CD4-positive, alpha-beta T cell (primary cell): Measurements from ENCODE around the gene RPGRIP1. TPM values are rescaled to one million over a fixed set of nuclear protein-coding genes. Genes with fewer than 3 reads are reported as not detected.
"Not testable (repeated sequence)": the region's sequence is repeated elsewhere in the genome, so short reads cannot be mapped to it uniquely, and the experiment has no call there.

ENCODE experiments used
- ATAC-seq: fragments of 200-7000 bp; cut with Tn5 transposase; one replicate; pipeline ENCODE4 v1.10.0; 2022; ENCODE audit warnings: mild to moderate bottlenecking; ENCODE audit not compliant: poor library complexity
- CTCF ChIA-PET: fragments of 350-600 bp; sonication (Branson Sonifier 250); formaldehyde crosslinking; loops from one replicate; lab custom pipeline; 2021; ENCODE audit warnings: antibody characterized with exemption, inconsistent platforms; lab: Charles Lee
- POLR2A ChIA-PET: fragments of 350-600 bp; sonication (Branson Sonifier 250); formaldehyde crosslinking; loops from one replicate; lab custom pipeline; 2021; ENCODE audit warnings: antibody characterized with exemption, inconsistent platforms; lab: Charles Lee
- DNase-seq, 14 experiments: peaks; one replicate each; pipeline ENCODE4 v3.0.0-alpha.2; 2013 to 2020; ENCODE audit warnings: mixed read lengths in 2 of 14
- H3K27ac ChIP-seq, 2 donors: one replicate each; pipeline versions ENCODE4 v1.5.1 to v1.7.0; 2013; ENCODE audit warnings: low read length in 2 of 2, low read depth in 1 of 2, mild to moderate bottlenecking in 1 of 2
- H3K27me3 ChIP-seq, 2 experiments: 1 replicate in 1 of 2; 2 replicates in 1 of 2; pipeline versions ENCODE4 v1.6.1 to v1.7.0; 2013; ENCODE audit warnings: low read length in 2 of 2, control low read depth in 1 of 2, mild to moderate bottlenecking in 1 of 2, moderate library complexity in 1 of 2; ENCODE audit not compliant: insufficient read depth in 2 of 2, control insufficient read depth in 1 of 2
- H3K36me3 ChIP-seq: one replicate; pipeline ENCODE4 v1.6.1; 2013; ENCODE audit warnings: low read length, control low read depth; ENCODE audit not compliant: insufficient read depth
- H3K4me1 ChIP-seq: one replicate; pipeline ENCODE4 v1.6.1; 2013; ENCODE audit warnings: low read length, control low read depth; ENCODE audit not compliant: insufficient read depth
- H3K4me3 ChIP-seq: one replicate; pipeline ENCODE4 v1.5.1; 2013; ENCODE audit warnings: mild to moderate bottlenecking, low read length, moderate library complexity
- H3K9me3 ChIP-seq, 2 experiments: 1 replicate in 1 of 2; 2 replicates in 1 of 2; pipeline versions ENCODE4 v1.6.1 to v1.7.0; 2013; ENCODE audit warnings: low read length in 2 of 2, mild to moderate bottlenecking in 2 of 2, control low read depth in 1 of 2, moderate library complexity in 1 of 2; ENCODE audit not compliant: control insufficient read depth in 1 of 2, insufficient read depth in 1 of 2
- H3K27ac Mint-ChIP-seq: one replicate; pipeline ENCODE4 v1.8.0; 2020; ENCODE audit warnings: mixed read lengths
- H3K27me3 Mint-ChIP-seq: one replicate; pipeline ENCODE4 v1.8.0; 2021; ENCODE audit warnings: mixed read lengths
- H3K36me3 Mint-ChIP-seq: one replicate; pipeline ENCODE4 v1.8.0; 2021; ENCODE audit warnings: low read depth, mixed read lengths
- H3K4me1 Mint-ChIP-seq: one replicate; pipeline ENCODE4 v1.8.0; 2021; ENCODE audit warnings: low read depth, mixed read lengths
- H3K4me3 Mint-ChIP-seq: one replicate; pipeline ENCODE4 v1.8.0; 2020; ENCODE audit warnings: mild to moderate bottlenecking, mixed read lengths
- H3K9me3 Mint-ChIP-seq: one replicate; pipeline ENCODE4 v1.8.0; 2020; ENCODE audit warnings: mixed read lengths
- CTCF ChIP-seq: fragments of 200-600 bp; IDR thresholded peaks from one replicate; pipeline ENCODE4 v1.8.0; 2022; ENCODE audit warnings: antibody characterized with exemption, mild to moderate bottlenecking
- intact Hi-C, 2 experiments: fragments of 100-400 bp; cut with DNase I in 1 of 2; cut with micrococcal nuclease in 1 of 2; formaldehyde crosslinking; loops; one replicate each; pipeline versions ENCODE4 v1.15.1 to v1.9.0; 2023 to 2025; cut with DNase I, micrococcal nuclease
- total RNA-seq, 174 experiments: library from RNA in 2 of 174; stranded (reverse) in 2 of 174; gene quantifications; one replicate each; pipeline ENCODE4 v1.2.3 and lab custom pipeline; 2021 to 2026

RPGRIP1 gene
- total RNA-seq, 2 experiments from 2014 or later: not detected

DNA sequence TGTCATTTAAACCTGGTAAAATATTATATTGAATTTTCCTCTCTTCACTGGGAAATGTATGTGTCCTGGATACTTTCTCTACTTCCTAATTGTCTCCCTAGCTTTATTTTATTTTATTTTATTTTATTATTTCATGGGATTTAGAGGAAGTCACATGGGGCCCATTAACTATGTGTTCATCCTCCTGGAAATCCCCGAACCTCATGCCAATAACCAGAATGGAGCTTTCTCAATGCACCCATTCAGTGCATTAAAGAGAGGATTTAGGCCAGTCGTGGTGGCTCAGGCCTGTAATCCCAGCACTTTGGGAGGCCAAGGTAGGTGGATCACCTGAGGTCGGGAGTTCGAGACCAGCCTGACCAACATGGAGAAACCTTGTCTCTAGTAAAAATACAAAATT lies 1.3 kb upstream of the RPGRIP1 start:
- no peaks in the 10 kb centered on the region for H3K27me3 Mint-ChIP-seq
- no peak overlapping the region for H3K4me3 Mint-ChIP-seq
- Histone ChIP-seq H3K27me3 (no peaks in the 10 kb centered on the region), H3K4me3 (no peak overlapping the region), H3K27ac (no peak overlapping the region), H3K36me3 (no peaks in the 10 kb centered on the region), H3K9me3 (no peaks in the 10 kb centered on the region), H3K4me1 (peaks cover 5% of the 10 kb centered on the region)
- H3K4me1 Mint-ChIP-seq: peaks cover 5% of the 10 kb centered on the region
- ATAC-seq (no peak), DNase-seq (no peak)
- no peaks in the 10 kb centered on the region for H3K36me3 Mint-ChIP-seq
- no peaks in the 10 kb centered on the region for H3K9me3 Mint-ChIP-seq
- no peak overlapping the region for H3K27ac Mint-ChIP-seq
- intact Hi-C loops: no loop called here
- POLR2A ChIA-PET: no interaction called here
- TF ChIP-seq CTCF: no peak
- CTCF ChIA-PET: interaction anchor here (0.5 to 0.8 kb wide), 4 partner anchors 8 to 51 kb away, joined by 3 read pairs; no protein-coding TSS in a partner anchor

DNA sequence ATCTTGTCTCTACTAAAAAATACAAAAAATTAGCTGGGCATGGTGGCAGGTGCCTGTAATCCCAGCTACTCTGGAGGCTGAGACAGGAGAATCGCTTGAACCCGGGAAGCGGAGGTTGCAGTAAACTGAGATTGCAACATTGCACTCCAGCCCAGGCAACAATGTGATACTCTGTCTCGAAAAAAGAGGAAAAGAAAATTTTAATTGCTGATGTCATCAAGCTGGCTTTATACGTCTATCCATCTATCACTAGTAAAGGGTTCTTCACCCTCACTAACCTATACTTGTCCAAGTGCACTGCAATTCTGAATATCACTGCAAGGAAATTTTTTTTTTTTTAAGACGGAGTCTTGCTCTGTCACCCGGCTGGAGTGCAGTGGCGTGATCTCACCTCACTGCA lies 2.0 kb downstream of the RPGRIP1 start:
- H3K27me3 Mint-ChIP-seq, H3K36me3 Mint-ChIP-seq, H3K27ac Mint-ChIP-seq, H3K4me1 ChIP-seq, H3K4me3 ChIP-seq, H3K9me3 Mint-ChIP-seq, DNase-seq, H3K27ac ChIP-seq, H3K27me3 ChIP-seq, H3K9me3 ChIP-seq, H3K36me3 ChIP-seq, ATAC-seq, H3K4me3 Mint-ChIP-seq, CTCF ChIA-PET, H3K4me1 Mint-ChIP-seq, intact Hi-C loops: not testable (repeated sequence)
- POLR2A ChIA-PET: interaction anchor here (1.0 kb wide), 1 partner anchor 13 kb away, joined by 3 read pairs; no protein-coding TSS in a partner anchor

- H3K27me3 Mint-ChIP-seq, H3K4me1 Mint-ChIP-seq, CTCF ChIA-PET, H3K4me3 ChIP-seq, H3K36me3 Mint-ChIP-seq, H3K27ac Mint-ChIP-seq, H3K36me3 ChIP-seq, ATAC-seq, H3K9me3 Mint-ChIP-seq, POLR2A ChIA-PET, DNase-seq, H3K4me1 ChIP-seq, H3K4me3 Mint-ChIP-seq, H3K9me3 ChIP-seq, H3K27me3 ChIP-seq, H3K27ac ChIP-seq, intact Hi-C loops: not testable (repeated sequence)
These were observed 6.6 kb downstream of the RPGRIP1 start for GRCh38 chr14:21286516-21286915.

DNA sequence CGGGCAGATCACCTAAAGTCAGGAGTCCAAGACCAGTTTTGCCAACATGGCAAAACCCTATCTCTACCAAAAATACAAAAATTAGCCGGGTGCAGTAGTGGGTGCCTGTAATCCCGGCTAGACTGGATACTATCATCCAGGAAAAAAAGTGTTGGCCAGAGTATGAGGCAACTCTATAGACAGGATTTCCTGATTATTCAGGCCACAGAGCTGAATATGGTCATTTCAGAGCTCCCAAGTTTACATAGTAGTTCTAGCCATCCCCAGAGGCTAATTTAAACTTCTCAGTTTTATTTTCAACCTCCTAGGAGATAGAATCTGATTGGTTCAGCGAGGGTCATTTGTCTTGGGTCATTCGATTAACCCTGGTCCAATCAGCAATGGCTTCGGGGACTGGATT lies 7.3 kb downstream of the RPGRIP1 start:
- H3K36me3 Mint-ChIP-seq: no peaks in the 10 kb centered on the region
- intact Hi-C loops: no loop called here
- H3K4me3 ChIP-seq: no peak overlapping the region
- no peak overlapping the region for H3K4me3 Mint-ChIP-seq
- no peaks in the 10 kb centered on the region for H3K4me1 ChIP-seq
- H3K9me3 ChIP-seq: no peaks in the 10 kb centered on the region
- H3K27ac ChIP-seq: no peak overlapping the region
- no peaks in the 10 kb centered on the region for H3K4me1 Mint-ChIP-seq
- peaks cover 5% of the 10 kb centered on the region for H3K27me3 Mint-ChIP-seq
- CTCF ChIA-PET: interaction anchor here (0.8 kb wide), 1 partner anchor 9 kb away, joined by 3 read pairs; no protein-coding TSS in a partner anchor
- ATAC-seq (no peak), DNase-seq (no peak)
- no peaks in the 10 kb centered on the region for H3K9me3 Mint-ChIP-seq
- no peaks in the 10 kb centered on the region for H3K36me3 ChIP-seq
- no peaks in the 10 kb centered on the region for H3K27me3 ChIP-seq
- H3K27ac Mint-ChIP-seq: no peak overlapping the region
- no peak for TF ChIP-seq CTCF
- POLR2A ChIA-PET: interaction anchor here (0.7 kb wide), 1 partner anchor 239 kb away, joined by 3 read pairs; no protein-coding TSS in a partner anchor

- H3K27ac ChIP-seq, intact Hi-C loops, CTCF ChIA-PET, ATAC-seq, H3K4me1 Mint-ChIP-seq, H3K4me3 ChIP-seq, H3K9me3 ChIP-seq, H3K36me3 Mint-ChIP-seq, H3K27me3 ChIP-seq, H3K4me3 Mint-ChIP-seq, H3K27ac Mint-ChIP-seq, H3K36me3 ChIP-seq, H3K4me1 ChIP-seq, H3K27me3 Mint-ChIP-seq, POLR2A ChIA-PET, H3K9me3 Mint-ChIP-seq, DNase-seq: not testable (repeated sequence)
These were observed 14.1 kb downstream of the RPGRIP1 start for GRCh38 chr14:21294026-21294425.
